ENCODE data around the gene MDM2.

MDM2 gene

DNA sequence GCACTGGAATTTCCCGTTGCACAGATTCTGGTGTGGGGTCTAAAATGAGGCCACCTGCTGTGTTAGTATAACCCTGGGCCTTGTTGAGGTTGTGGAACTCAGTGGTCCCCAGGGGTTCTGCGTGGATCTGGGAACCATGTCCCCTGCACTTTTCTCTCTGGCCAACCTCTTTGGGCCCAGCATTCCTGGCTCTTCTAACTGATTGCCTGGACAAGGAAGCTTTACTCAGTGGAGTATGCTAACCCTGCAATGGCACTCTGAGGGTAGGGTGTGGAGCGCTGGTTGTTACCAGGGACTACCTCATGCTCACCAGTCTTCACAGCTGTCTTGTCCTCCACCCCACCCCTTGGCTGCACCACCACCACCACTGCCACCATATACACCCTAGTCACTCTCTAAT lies 85.8 kb downstream of the MDM2 start:
- H2AFZ ChIP-seq (ENCODE audit: low read depth, low read length): no peak overlapping the region
- no peaks in the 10 kb centered on the region for H3K36me3 ChIP-seq (ENCODE audit: insufficient read depth, low read length)
- H3K4me1 ChIP-seq (ENCODE audit: insufficient read depth, low read length): no peaks in the 10 kb centered on the region
- H3K9me3 ChIP-seq (ENCODE audit: low read length): no peaks in the 10 kb centered on the region
- no peaks in the 10 kb centered on the region for H3K27me3 ChIP-seq (ENCODE audit: insufficient read depth, low read length)
- no peak overlapping the region for H3K4me3 ChIP-seq (ENCODE audit: low read length)

DNA sequence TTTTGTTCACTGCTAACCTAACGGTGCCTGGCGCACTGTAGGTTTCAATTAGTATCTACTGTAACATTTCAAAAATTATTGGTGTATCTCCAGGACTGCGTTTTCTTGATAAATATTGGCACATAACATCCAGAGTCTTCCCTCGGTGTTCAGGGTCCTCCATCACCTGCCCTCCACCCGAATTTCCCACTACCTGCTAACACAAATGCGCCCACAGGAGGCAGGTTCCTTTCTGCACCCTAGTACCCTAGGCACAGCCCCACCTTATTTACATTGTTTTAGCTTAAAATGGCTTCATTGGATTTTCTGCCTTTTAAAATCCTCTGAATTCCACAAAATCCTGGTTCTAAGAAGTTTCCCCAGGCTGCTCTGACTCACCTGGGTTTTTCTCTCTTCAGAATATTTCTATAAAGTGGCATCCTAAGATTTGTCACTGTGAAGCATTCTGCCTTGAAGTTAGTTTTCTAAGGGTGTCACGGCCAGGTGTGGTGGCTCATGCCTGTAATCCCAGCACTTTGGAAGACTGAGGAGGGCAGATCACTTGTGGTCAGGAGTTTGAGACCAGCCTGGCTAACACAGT lies 86.4 kb downstream of the MDM2 start:
- Histone ChIP-seq H3K4me3 (ENCODE audit: low read length) (no peak overlapping the region), H3K9me3 (ENCODE audit: low read length) (no peaks in the 10 kb centered on the region), H3K27me3 (ENCODE audit: insufficient read depth, low read length) (no peaks in the 10 kb centered on the region), H2AFZ (ENCODE audit: low read depth, low read length) (no peak overlapping the region), H3K36me3 (ENCODE audit: insufficient read depth, low read length) (no peaks in the 10 kb centered on the region), H3K4me1 (ENCODE audit: insufficient read depth, low read length) (no peaks in the 10 kb centered on the region)

DNA sequence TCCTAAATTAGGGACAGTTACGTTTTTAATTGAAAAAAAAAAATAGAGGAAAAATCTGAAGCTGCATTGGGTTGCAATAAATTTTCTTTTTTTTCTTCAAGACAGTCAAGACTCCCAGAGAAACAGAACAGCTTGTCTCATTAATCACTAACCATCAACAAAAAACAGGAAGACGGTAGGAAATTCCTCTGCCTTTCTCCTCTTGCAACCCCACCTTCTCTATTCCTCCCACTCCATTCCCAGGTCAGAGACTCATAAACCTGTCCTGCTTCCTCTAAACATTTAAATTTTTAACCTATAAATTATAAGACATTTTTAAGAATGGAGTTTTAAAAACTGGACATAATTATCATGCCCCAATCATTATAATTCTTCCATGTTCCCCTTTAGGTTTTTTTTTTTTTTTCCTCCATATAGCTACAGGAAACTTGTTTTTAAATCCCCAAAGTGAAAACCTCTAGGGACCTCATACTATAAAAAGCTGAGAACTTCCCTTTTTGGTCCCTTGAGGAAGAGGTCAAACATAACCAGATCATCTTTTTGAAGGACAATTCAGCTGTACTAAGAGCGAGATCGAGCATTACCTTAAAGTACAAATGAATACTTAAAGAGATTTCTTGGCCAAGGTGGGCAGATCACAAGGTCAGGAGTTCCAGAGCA lies 89.0 kb downstream of the MDM2 start:
- Histone ChIP-seq H3K4me1 (ENCODE audit: insufficient read depth, low read length) (no peaks in the 10 kb centered on the region), H3K4me3 (ENCODE audit: low read length) (no peak overlapping the region), H3K27me3 (ENCODE audit: insufficient read depth, low read length) (no peaks in the 10 kb centered on the region), H3K9me3 (ENCODE audit: low read length) (no peaks in the 10 kb centered on the region), H2AFZ (ENCODE audit: low read depth, low read length) (no peak overlapping the region), H3K36me3 (ENCODE audit: insufficient read depth, low read length) (no peaks in the 10 kb centered on the region)

DNA sequence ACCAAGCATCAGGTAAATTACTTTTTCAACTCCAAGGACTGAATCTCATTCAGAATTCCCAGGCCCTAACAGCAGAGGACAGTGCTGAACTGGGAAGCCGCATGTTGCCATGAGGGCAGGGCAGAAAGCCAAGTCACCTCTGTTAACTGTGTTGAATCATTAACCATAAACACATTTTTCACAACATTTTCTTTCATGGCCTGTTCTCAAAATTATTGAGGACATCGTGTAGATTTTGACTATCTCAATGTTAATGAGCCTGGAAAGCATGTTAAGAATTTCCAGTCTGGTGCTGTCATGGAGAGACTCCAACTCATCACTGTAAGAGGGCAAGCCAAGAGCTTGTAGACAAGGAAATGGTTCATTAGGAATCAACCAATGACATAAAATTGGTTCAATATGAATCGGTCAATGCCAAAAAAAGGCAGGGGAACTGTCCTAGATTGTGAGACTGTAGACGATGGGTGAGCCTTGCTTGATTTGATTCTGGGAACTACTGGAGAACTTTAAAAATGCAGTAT lies 91.3 kb downstream of the MDM2 start:
- H3K9me3 ChIP-seq (ENCODE audit: low read length): no peaks in the 10 kb centered on the region
- no peak overlapping the region for H2AFZ ChIP-seq (ENCODE audit: low read depth, low read length)
- H3K4me3 ChIP-seq (ENCODE audit: low read length): no peak overlapping the region
- no peaks in the 10 kb centered on the region for H3K4me1 ChIP-seq (ENCODE audit: insufficient read depth, low read length)
- H3K36me3 ChIP-seq (ENCODE audit: insufficient read depth, low read length): no peaks in the 10 kb centered on the region
- no peaks in the 10 kb centered on the region for H3K27me3 ChIP-seq (ENCODE audit: insufficient read depth, low read length)

DNA sequence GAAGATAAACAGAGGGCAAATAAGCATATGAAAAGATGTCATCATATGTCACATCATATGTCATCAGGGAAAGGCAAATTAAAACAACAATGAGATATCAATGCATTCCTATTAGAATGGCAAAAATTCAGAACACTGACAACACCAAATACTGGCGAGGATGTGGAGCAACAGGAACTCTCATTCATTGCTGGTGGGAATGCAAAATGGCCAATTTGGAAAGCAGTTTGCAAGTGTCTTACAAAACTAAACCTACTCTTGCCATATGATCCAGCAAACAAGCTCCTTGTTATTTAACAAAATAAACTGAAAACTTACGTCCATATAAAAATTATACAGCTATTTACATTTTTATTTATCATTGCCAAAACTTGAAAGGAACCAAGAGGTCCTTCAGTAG lies 92.3 kb downstream of the MDM2 start:
- Histone ChIP-seq H3K27me3 (ENCODE audit: insufficient read depth, low read length) (no peaks in the 10 kb centered on the region), H3K9me3 (ENCODE audit: low read length) (no peaks in the 10 kb centered on the region), H3K4me3 (ENCODE audit: low read length) (no peak overlapping the region), H3K36me3 (ENCODE audit: insufficient read depth, low read length) (no peaks in the 10 kb centered on the region), H3K4me1 (ENCODE audit: insufficient read depth, low read length) (no peaks in the 10 kb centered on the region), H2AFZ (ENCODE audit: low read depth, low read length) (no peak overlapping the region)

Measured in neuron (in vitro differentiated cells).